ENCODE measurements around the gene PEX12. TPM values are rescaled to one million over a fixed set of nuclear protein-coding genes. Genes with fewer than 3 reads are reported as not detected.
A peak's percentile ranks its signal among the peaks of the same experiment; 100 is the strongest.

Gene PEX12
- total and polyA plus RNA-seq, 9 of the 15 experiments (the other 6 are each of a cell fraction or from before 2014, with no cell fraction given): 4.0 to 12.4 (median 6.4) TPM

DNA sequence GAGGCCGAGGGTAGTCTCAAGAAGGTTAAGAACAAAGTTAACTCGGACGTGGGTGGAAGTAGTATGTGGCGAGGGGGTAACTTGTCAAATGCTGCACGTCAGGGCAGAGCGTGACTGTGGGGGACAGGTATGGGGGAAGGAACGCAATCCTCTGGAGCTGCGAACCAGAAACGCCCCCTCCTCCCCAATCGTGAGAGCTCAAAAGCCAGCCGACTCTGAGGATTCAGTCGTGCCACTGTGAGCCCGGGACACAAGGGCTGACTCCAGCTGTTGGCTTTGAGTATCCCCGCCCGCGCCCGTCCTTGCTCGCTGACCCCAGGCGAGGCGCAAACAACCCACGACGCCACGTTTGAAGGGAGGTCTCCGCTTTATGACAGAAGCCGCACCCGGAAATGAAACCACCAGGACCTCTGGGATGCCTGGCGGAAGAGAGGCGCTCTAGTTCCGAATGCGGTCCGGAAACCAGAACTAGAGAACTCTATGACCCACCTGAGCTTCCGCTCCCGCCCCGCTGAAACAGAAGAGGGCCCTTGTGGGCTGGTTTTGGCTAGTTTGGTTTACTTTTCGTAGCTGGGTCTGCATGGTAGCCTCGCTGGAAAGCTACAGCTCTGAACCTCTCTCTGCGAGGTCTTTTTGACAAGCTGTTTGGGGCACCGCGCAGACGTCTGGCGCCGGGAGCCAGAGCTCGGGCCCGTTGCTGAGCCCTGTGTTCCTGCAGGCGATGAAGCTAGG lies at the start of gene PEX12 (continued):
- TF ChIP-seq THRB (CRISPR knock-in tag; conservative IDR thresholded peaks at IDR 0.05) (no peak), HCFC1 (IDR thresholded peaks at IDR 0.05; ENCODE audit: low read depth, low read length) (peak; percentile 92), FUS (optimal IDR thresholded peaks at IDR 0.05; ENCODE audit: low read depth, low read length) (no peak), GMEB1 (CRISPR knock-in tag; IDR thresholded peaks at IDR 0.05) (peak; percentile 53), SRSF1 (IDR thresholded peaks at IDR 0.05; ENCODE audit: low read depth, low read length) (no peak), FOS (IDR thresholded peaks at IDR 0.05; ENCODE audit: extremely low read depth, insufficient read length) (no peak), ZSCAN29 (IDR thresholded peaks at IDR 0.05) (no peak), NBN (IDR thresholded peaks at IDR 0.05; ENCODE audit: low read depth) (peak; percentile 56), TSC22D4 (tag; IDR thresholded peaks at IDR 0.05) (no peak), KLF1 (tag; IDR thresholded peaks at IDR 0.05) (peak; percentile 67; the same call in 1 of the 2 replicates), ZBTB2 (IDR thresholded peaks at IDR 0.05) (peak; percentile 27; the same call in 1 of the 2 replicates), SMAD1 (IDR thresholded peaks at IDR 0.05; ENCODE audit: low read depth, low read length, partially characterized antibody) (peak; percentile 82), ZC3H8 (IDR thresholded peaks at IDR 0.05) (no peak), ETV5 (CRISPR knock-in tag; IDR thresholded peaks at IDR 0.05; ENCODE audit: low read depth) (peak; percentile 96), PHF20 (IDR thresholded peaks at IDR 0.05; ENCODE audit: partially characterized antibody) (peak; percentile 91), POLR2AphosphoS5 (IDR thresholded peaks at IDR 0.05; ENCODE audit: control insufficient read depth, insufficient read depth, low read depth, low read length) (peak; percentile 89), CAMTA2 (CRISPR knock-in tag; conservative IDR thresholded peaks at IDR 0.05) (0 out of 2 replicates have a peak, but pooled peaks have one; percentile 8), ZNF766 (CRISPR knock-in tag; conservative IDR thresholded peaks at IDR 0.05) (no peak; the same call in 1 of the 2 replicates), DMBX1 (CRISPR knock-in tag; IDR thresholded peaks at IDR 0.05; ENCODE audit: borderline replicate concordance) (0 out of 2 replicates have a peak, but pooled peaks have one; percentile 17)
- TF ChIP-seq, protein P1, sequence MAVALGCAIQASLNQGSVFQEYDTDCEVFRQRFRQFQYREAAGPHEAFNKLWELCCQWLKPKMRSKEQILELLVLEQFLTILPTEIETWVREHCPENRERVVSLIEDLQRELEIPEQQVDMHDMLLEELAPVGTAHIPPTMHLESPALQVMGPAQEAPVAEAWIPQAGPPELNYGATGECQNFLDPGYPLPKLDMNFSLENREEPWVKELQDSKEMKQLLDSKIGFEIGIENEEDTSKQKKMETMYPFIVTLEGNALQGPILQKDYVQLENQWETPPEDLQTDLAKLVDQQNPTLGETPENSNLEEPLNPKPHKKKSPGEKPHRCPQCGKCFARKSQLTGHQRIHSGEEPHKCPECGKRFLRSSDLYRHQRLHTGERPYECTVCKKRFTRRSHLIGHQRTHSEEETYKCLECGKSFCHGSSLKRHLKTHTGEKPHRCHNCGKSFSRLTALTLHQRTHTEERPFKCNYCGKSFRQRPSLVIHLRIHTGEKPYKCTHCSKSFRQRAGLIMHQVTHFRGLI (CRISPR knock-in tag; IDR thresholded peaks at IDR 0.05): no peak
- TF ChIP-seq, protein P2, sequence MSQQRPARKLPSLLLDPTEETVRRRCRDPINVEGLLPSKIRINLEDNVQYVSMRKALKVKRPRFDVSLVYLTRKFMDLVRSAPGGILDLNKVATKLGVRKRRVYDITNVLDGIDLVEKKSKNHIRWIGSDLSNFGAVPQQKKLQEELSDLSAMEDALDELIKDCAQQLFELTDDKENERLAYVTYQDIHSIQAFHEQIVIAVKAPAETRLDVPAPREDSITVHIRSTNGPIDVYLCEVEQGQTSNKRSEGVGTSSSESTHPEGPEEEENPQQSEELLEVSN (IDR thresholded peaks at IDR 0.05; ENCODE audit: borderline replicate concordance in 1 of 2, extremely low read depth in 1 of 2, insufficient read depth in 1 of 2, insufficient read length in 1 of 2, low read depth in 1 of 2, low read length in 1 of 2, poor library complexity in 1 of 2, severe bottlenecking in 1 of 2): peak; percentile 53 to 60

All from K562 (cell line).